ENCODE measurements around the gene ADAMTS7. TPM values are rescaled to one million over a fixed set of nuclear protein-coding genes. Genes with fewer than 3 reads are reported as not detected.

The ADAMTS7 gene, protein sequence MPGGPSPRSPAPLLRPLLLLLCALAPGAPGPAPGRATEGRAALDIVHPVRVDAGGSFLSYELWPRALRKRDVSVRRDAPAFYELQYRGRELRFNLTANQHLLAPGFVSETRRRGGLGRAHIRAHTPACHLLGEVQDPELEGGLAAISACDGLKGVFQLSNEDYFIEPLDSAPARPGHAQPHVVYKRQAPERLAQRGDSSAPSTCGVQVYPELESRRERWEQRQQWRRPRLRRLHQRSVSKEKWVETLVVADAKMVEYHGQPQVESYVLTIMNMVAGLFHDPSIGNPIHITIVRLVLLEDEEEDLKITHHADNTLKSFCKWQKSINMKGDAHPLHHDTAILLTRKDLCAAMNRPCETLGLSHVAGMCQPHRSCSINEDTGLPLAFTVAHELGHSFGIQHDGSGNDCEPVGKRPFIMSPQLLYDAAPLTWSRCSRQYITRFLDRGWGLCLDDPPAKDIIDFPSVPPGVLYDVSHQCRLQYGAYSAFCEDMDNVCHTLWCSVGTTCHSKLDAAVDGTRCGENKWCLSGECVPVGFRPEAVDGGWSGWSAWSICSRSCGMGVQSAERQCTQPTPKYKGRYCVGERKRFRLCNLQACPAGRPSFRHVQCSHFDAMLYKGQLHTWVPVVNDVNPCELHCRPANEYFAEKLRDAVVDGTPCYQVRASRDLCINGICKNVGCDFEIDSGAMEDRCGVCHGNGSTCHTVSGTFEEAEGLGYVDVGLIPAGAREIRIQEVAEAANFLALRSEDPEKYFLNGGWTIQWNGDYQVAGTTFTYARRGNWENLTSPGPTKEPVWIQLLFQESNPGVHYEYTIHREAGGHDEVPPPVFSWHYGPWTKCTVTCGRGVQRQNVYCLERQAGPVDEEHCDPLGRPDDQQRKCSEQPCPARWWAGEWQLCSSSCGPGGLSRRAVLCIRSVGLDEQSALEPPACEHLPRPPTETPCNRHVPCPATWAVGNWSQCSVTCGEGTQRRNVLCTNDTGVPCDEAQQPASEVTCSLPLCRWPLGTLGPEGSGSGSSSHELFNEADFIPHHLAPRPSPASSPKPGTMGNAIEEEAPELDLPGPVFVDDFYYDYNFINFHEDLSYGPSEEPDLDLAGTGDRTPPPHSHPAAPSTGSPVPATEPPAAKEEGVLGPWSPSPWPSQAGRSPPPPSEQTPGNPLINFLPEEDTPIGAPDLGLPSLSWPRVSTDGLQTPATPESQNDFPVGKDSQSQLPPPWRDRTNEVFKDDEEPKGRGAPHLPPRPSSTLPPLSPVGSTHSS (N-terminal part only)
- 10 to 100 TPM in 2 of 4 donors, 1 to 10 TPM in 1, under 1 TPM in 1; 0.29 to 21.4 (median 7.5) TPM for total RNA-seq

- Histone ChIP-seq H3K9me3 (no peaks in the 10 kb centered on the region), H3K27ac (peak within 1 kb of the TSS; percentile 79 to 83), H3K36me3 (no peaks in the 10 kb centered on the region), H3K4me1 (peaks cover 0 to 6% of the 10 kb centered on the region in 2 donors), H3K27me3 (no peaks in the 10 kb centered on the region), H3K4me3 (peak within 1 kb of the TSS; percentile 58 to 63)
- intact Hi-C loops (cut with DNase I; ENCODE audit: low total_unique reads): no loop called here
- TF ChIP-seq POLR2A (IDR thresholded peaks at IDR 0.05) (peak in 1 of 2 donors; percentile 15), CTCF (IDR thresholded peaks at IDR 0.05) (peak; percentile 59 to 89 (median 67))
- DNase-seq: peak; percentile 72 to 76
Measured at GRCh38 chr15:78811124-78811824, at the start of gene ADAMTS7. Gene ADAMTS7, minus strand, starts transcription at chr15:78811464. Its CDS starts 244 bp downstream, at chr15:78811220.

DNA sequence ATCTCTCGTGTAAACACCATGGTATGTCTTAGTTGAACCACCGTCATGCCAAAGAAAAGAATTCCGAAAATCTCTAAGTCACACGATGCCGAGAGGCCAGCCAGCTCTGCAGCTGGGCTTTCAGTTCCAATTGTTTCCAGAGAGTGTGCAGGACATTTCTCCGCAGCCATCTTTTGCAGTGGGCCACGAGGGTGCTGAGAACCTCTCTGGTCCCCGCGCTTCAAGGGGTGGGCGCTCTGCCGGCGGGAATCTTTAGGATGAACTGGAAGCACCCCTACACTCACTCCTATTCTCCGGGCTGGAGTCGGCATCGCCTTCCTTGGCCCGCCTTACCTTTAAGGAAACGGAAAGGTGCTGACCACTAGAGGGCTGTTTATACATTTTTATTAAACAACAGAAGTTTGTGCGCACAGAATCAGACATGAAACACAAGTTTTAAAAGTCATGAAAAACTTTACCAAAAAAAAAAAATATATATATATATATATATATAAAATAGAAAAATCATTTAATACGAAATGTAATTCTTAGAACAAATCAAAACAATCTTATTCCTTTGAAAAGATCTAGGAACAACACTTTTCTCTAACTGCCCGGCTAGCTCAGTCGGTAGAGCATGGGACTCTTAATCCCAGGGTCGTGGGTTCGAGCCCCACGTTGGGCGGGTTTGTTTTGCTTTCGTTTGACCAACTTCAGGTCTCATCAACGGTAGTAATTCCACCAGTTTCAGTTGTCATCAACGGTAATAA lies 48.9 kb upstream of the ADAMTS7 start:
- Histone ChIP-seq H3K4me1 (no peaks in the 10 kb centered on the region), H3K4me3 (peak overlapping the region; percentile 41 to 44), H3K27ac (peak overlapping the region; percentile 73 to 77), H3K36me3 (no peaks in the 10 kb centered on the region), H3K9me3 (no peaks in the 10 kb centered on the region), H3K27me3 (no peaks in the 10 kb centered on the region)
- TF ChIP-seq CTCF (IDR thresholded peaks at IDR 0.05) (peak; percentile 42 to 70 (median 60)), POLR2A (IDR thresholded peaks at IDR 0.05) (no peak)
- DNase-seq: peak; percentile 75 to 78
- intact Hi-C loops (cut with DNase I; ENCODE audit: low total_unique reads): no loop called here

DNA sequence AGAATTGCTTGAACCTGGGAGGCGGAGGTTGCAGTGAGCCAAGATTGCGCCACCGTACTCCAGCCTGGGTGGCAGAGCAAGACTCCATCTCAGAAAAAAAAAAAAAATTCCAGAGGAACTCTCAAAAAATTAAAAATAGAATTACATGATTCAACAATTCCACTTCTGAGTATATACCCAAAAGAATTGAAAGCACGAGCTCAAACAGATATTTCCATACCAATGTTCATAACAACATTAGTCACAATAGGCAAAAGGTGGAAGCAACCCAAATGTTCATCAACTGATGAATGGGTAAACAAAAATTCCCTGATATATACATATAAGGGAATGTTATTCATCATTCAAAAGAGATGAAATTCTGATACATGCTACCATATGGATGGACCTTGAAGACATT lies 44.5 kb upstream of the ADAMTS7 start:
- no peaks in the 10 kb centered on the region for H3K9me3 ChIP-seq
- H3K27ac ChIP-seq: no peak overlapping the region
- H3K36me3 ChIP-seq: no peaks in the 10 kb centered on the region
- TF ChIP-seq CTCF (IDR thresholded peaks at IDR 0.05): no peak
- no peak for TF ChIP-seq POLR2A (IDR thresholded peaks at IDR 0.05)
- DNase-seq: no peak
- H3K27me3 ChIP-seq: no peaks in the 10 kb centered on the region
- H3K4me3 ChIP-seq: no peak overlapping the region
- no peaks in the 10 kb centered on the region for H3K4me1 ChIP-seq
- intact Hi-C loops (cut with DNase I; ENCODE audit: low total_unique reads): no loop called here

GRCh38 chr15:78854833-78855372 lies 43.6 kb upstream of the ADAMTS7 start:
- no peak overlapping the region for H3K4me3 ChIP-seq

More at GRCh38 chr15:78854833-78855372, 43.6 kb upstream of the ADAMTS7 start:
- no peak for TF ChIP-seq CTCF (IDR thresholded peaks at IDR 0.05)
- TF ChIP-seq POLR2A (IDR thresholded peaks at IDR 0.05): no peak
- H3K27ac ChIP-seq: no peak overlapping the region
- no peaks in the 10 kb centered on the region for H3K36me3 ChIP-seq
- DNase-seq: no peak
- no peaks in the 10 kb centered on the region for H3K4me1 ChIP-seq
- no peaks in the 10 kb centered on the region for H3K9me3 ChIP-seq
- intact Hi-C loops (cut with DNase I; ENCODE audit: low total_unique reads): no loop called here
- H3K27me3 ChIP-seq: no peaks in the 10 kb centered on the region

Measured in uterus (tissue), 4 donors.